HEK293 (cell line): Measurements from ENCODE around the gene DLG2.

Source experiments
- CTCF ChIA-PET: fragments of 350-600 bp; formaldehyde crosslinking; extraction: SDS; loops from one replicate; lab custom pipeline; 2021; ENCODE audit warnings: antibody characterized with exemption; lab: Yijun Ruan, JAX
- POLR2A ChIA-PET: fragments of 300-600 bp; formaldehyde crosslinking; extraction: SDS; loops from one replicate; lab custom pipeline; 2020; ENCODE audit warnings: antibody characterized with exemption, inconsistent platforms; lab: Yijun Ruan, JAX
- H3K27ac ChIP-seq: fragments of 200-500 bp; sonication (Bioruptor generic); 2 replicates; pipeline ENCODE4 v1.5.1; 2014; ENCODE audit warnings: low read depth, low read length, control low read depth, inconsistent platforms; ENCODE audit errors: extremely low read depth
- H3K36me3 ChIP-seq, 2 experiments: fragments of 200-500 bp in 1 of 2; sonication (Bioruptor generic) in 1 of 2; 1 replicate in 1 of 2; 2 replicates in 1 of 2; pipeline ENCODE4 v1.5.1; 2014 to 2017; ENCODE audit warnings: inconsistent platforms in 2 of 2, low read length in 2 of 2; ENCODE audit not compliant: control insufficient read depth in 2 of 2, insufficient read depth in 1 of 2
- H3K4me1 ChIP-seq: fragments of 200-500 bp; sonication (Bioruptor generic); 2 replicates; pipeline ENCODE4 v1.5.1; 2014; ENCODE audit warnings: mild to moderate bottlenecking, low read length, inconsistent platforms; ENCODE audit not compliant: control insufficient read depth, insufficient read depth
- H3K4me3 ChIP-seq: 2 replicates; pipeline ENCODE4 v1.5.1; 2011; ENCODE audit warnings: low read depth, mild to moderate bottlenecking, control low read depth, low read length, moderate library complexity
- H3K9me3 ChIP-seq: fragments of 200-500 bp; sonication (Bioruptor generic); 2 replicates; pipeline ENCODE4 v1.5.1; 2014; ENCODE audit warnings: low read depth, low read length, inconsistent platforms; ENCODE audit not compliant: control insufficient read depth, insufficient read depth
- BCL11A ChIP-seq: fragments of 450-650 bp; formaldehyde crosslinking; IDR thresholded peaks from 2 replicates; pipeline ENCODE4 v1.5.1; 2016; ENCODE audit warnings: low read depth, missing biosample characterization, missing genetic modification characterization
- EGR2 ChIP-seq: fragments of 450-650 bp; formaldehyde crosslinking; IDR thresholded peaks from 2 replicates; pipeline ENCODE4 v1.5.1; 2016; ENCODE audit warnings: low read depth, missing biosample characterization, missing genetic modification characterization
- KLF1 ChIP-seq: fragments of 450-650 bp; formaldehyde crosslinking; IDR thresholded peaks from 2 replicates; pipeline ENCODE4 v1.5.1; 2016; ENCODE audit warnings: missing biosample characterization, missing genetic modification characterization
- KLF7 ChIP-seq: fragments of 450-650 bp; formaldehyde crosslinking; IDR thresholded peaks from 2 replicates; pipeline ENCODE4 v1.5.1; 2016; ENCODE audit warnings: missing biosample characterization, missing genetic modification characterization, borderline replicate concordance
- YY2 ChIP-seq: fragments of 450-650 bp; formaldehyde crosslinking; IDR thresholded peaks from 2 replicates; pipeline ENCODE4 v1.5.1; 2016; ENCODE audit warnings: missing biosample characterization, missing genetic modification characterization
- ZBTB7A ChIP-seq: fragments of 450-650 bp; formaldehyde crosslinking; IDR thresholded peaks from 2 replicates; pipeline ENCODE4 v1.5.1; 2016; ENCODE audit warnings: low read depth, missing biosample characterization, missing genetic modification characterization
- ZNF114 ChIP-seq: fragments of 450-650 bp; formaldehyde crosslinking; IDR thresholded peaks from 2 replicates; pipeline ENCODE4 v1.5.0; 2017; ENCODE audit warnings: missing biosample characterization, missing genetic modification characterization
- ZNF211 ChIP-seq: fragments of 450-650 bp; formaldehyde crosslinking; IDR thresholded peaks from 2 replicates; pipeline ENCODE4 v1.5.1; 2016; ENCODE audit warnings: low read depth, missing biosample characterization, missing genetic modification characterization
- ZNF24 ChIP-seq: fragments of 450-650 bp; formaldehyde crosslinking; IDR thresholded peaks from 2 replicates; pipeline ENCODE4 v1.5.1; 2016; ENCODE audit warnings: missing biosample characterization, missing genetic modification characterization
- ZNF248 ChIP-seq: fragments of 450-650 bp; formaldehyde crosslinking; IDR thresholded peaks from 2 replicates; pipeline ENCODE4 v1.5.1; 2017; ENCODE audit warnings: missing biosample characterization, missing genetic modification characterization
- ZNF280C ChIP-seq: fragments of 450-650 bp; formaldehyde crosslinking; IDR thresholded peaks from 2 replicates; pipeline ENCODE4 v1.5.1; 2016; ENCODE audit warnings: missing biosample characterization, missing genetic modification characterization
- ZNF324 ChIP-seq: fragments of 450-650 bp; formaldehyde crosslinking; IDR thresholded peaks from 2 replicates; pipeline ENCODE4 v1.5.1; 2016; ENCODE audit warnings: missing biosample characterization, missing genetic modification characterization
- ZNF473 ChIP-seq: fragments of 450-650 bp; formaldehyde crosslinking; IDR thresholded peaks from 2 replicates; pipeline ENCODE4 v1.5.1; 2017; ENCODE audit warnings: missing biosample characterization, missing genetic modification characterization
- ZNF48 ChIP-seq: fragments of 450-650 bp; formaldehyde crosslinking; IDR thresholded peaks from 2 replicates; pipeline ENCODE4 v1.5.1; 2016; ENCODE audit warnings: missing biosample characterization, missing genetic modification characterization
- ZNF529 ChIP-seq: fragments of 450-650 bp; formaldehyde crosslinking; IDR thresholded peaks from 2 replicates; pipeline ENCODE4 v1.5.1; 2017; ENCODE audit warnings: missing genetic modification characterization, missing biosample characterization; ENCODE audit not compliant: insufficient replicate concordance
- ZNF600 ChIP-seq: fragments of 450-650 bp; formaldehyde crosslinking; IDR thresholded peaks from 2 replicates; pipeline ENCODE4 v1.5.1; 2016; ENCODE audit warnings: missing biosample characterization, missing genetic modification characterization
- ZNF660 ChIP-seq: fragments of 450-650 bp; IDR thresholded peaks from 2 replicates; pipeline ENCODE4 v1.5.1; 2018; ENCODE audit warnings: missing biosample characterization, mild to moderate bottlenecking, missing genetic modification characterization
- ZNF707 ChIP-seq: fragments of 450-650 bp; formaldehyde crosslinking; IDR thresholded peaks from 2 replicates; pipeline ENCODE4 v1.5.1; 2016; ENCODE audit warnings: missing biosample characterization, missing genetic modification characterization
- ZSCAN30 ChIP-seq: fragments of 450-650 bp; IDR thresholded peaks from 2 replicates; pipeline ENCODE4 v1.5.1; 2018; ENCODE audit warnings: missing biosample characterization, mild to moderate bottlenecking, missing genetic modification characterization, moderate library complexity
- ZXDB ChIP-seq: fragments of 450-650 bp; formaldehyde crosslinking; IDR thresholded peaks from 2 replicates; pipeline ENCODE4 v1.5.1; 2016; ENCODE audit warnings: missing biosample characterization, missing genetic modification characterization
- TF ChIP-seq, protein P1 (sequence below): fragments of 450-650 bp; formaldehyde crosslinking; IDR thresholded peaks from 2 replicates; pipeline ENCODE4 v1.5.1; 2016; ENCODE audit warnings: missing biosample characterization, missing genetic modification characterization, low read depth
- TF ChIP-seq, protein P2 (sequence below): fragments of 450-650 bp; formaldehyde crosslinking; IDR thresholded peaks from 2 replicates; pipeline ENCODE4 v1.5.1; 2017; ENCODE audit warnings: missing biosample characterization, missing genetic modification characterization
- TF ChIP-seq, protein P3 (sequence below): fragments of 450-650 bp; formaldehyde crosslinking; IDR thresholded peaks from 2 replicates; pipeline ENCODE4 v1.5.0; 2017; ENCODE audit warnings: missing biosample characterization, missing genetic modification characterization, borderline replicate concordance
- TF ChIP-seq, protein P4 (sequence below): fragments of 450-650 bp; formaldehyde crosslinking; IDR thresholded peaks from 2 replicates; pipeline ENCODE4 v1.5.1; 2016; ENCODE audit warnings: missing biosample characterization, missing genetic modification characterization

Gene DLG2

DNA sequence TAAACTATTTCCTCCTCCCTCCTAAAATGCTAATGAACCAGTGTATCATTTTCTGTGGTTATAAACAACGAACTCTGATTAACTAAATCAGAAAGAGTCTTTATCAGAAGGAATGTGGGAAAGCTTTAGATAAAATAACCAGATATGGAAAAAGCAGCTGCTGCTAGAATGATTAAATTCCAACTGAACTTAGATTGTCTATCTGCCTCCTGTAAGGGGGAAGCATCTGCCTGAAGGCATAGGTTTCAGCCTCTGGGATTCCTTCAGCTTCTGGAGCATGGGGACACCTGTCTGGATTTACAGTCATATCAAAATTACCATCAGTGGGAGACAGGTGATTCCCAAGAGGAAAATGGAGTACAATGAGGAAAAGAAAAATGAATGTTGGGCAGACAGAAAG is 1245.5 kb downstream of the DLG2 start:
- ChIA-PET CTCF (interaction anchor here (0.6 to 1.5 kb wide), 4 partner anchors 9 to 545 kb away, joined by 3 to 6 read pairs (median 4); no protein-coding TSS in a partner anchor), POLR2A (no interaction called here)
- H3K27ac ChIP-seq: no peak overlapping the region
- H3K36me3 ChIP-seq: no peaks in the 10 kb centered on the region
- H3K4me3 ChIP-seq: no peak overlapping the region
- no peaks in the 10 kb centered on the region for H3K9me3 ChIP-seq
- no peaks in the 10 kb centered on the region for H3K4me1 ChIP-seq
- TF ChIP-seq, protein P1, sequence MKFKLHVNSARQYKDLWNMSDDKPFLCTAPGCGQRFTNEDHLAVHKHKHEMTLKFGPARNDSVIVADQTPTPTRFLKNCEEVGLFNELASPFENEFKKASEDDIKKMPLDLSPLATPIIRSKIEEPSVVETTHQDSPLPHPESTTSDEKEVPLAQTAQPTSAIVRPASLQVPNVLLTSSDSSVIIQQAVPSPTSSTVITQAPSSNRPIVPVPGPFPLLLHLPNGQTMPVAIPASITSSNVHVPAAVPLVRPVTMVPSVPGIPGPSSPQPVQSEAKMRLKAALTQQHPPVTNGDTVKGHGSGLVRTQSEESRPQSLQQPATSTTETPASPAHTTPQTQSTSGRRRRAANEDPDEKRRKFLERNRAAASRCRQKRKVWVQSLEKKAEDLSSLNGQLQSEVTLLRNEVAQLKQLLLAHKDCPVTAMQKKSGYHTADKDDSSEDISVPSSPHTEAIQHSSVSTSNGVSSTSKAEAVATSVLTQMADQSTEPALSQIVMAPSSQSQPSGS (tag by site-specific recombination): no peak
- no peak for TF ChIP-seq ZBTB7A (tag by site-specific recombination)

DNA sequence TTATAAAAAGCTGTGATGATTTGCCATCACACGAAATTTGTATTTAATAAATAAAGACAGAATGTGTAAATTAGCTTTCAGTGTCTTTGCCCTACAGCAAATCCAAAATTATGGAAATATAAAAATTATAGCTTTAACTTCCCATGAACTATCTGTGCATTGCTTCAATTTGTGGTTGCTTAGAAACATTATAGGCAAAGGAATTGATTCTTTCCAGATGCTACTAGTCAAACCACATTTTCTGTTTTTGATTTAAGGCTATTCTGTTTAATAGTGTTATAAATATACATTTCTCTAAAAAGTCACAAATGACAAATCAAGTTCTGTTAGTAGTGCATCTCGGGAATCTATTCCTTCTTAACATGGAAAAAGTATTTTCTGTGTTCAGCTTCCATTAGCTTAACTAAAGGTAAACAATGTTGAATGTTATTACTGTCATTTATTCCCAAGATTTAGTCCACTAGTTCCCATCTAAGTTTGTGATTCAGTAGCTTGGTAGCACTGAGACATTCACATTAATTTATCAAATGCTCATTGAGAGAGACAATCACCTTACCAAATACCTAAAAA is 1254.7 kb downstream of the DLG2 start:
- H3K4me3 ChIP-seq: no peak overlapping the region
- no peaks in the 10 kb centered on the region for H3K9me3 ChIP-seq
- POLR2A ChIA-PET: no interaction called here
- CTCF ChIA-PET: interaction anchor here (1.3 to 1.6 kb wide), 2 partner anchors 9 to 13 kb away, joined by 4 read pairs; no protein-coding TSS in a partner anchor
- TF ChIP-seq ZNF280C (no peak), ZXDB (tag by site-specific recombination) (no peak), BCL11A (no peak), ZNF114 (tag by site-specific recombination) (no peak), ZNF473 (tag by site-specific recombination) (no peak)
- TF ChIP-seq, protein P2, sequence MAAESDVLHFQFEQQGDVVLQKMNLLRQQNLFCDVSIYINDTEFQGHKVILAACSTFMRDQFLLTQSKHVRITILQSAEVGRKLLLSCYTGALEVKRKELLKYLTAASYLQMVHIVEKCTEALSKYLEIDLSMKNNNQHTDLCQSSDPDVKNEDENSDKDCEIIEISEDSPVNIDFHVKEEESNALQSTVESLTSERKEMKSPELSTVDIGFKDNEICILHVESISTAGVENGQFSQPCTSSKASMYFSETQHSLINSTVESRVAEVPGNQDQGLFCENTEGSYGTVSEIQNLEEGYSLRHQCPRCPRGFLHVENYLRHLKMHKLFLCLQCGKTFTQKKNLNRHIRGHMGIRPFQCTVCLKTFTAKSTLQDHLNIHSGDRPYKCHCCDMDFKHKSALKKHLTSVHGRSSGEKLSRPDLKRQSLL: no peak
- no peaks in the 10 kb centered on the region for H3K36me3 ChIP-seq
- no peaks in the 10 kb centered on the region for H3K4me1 ChIP-seq
- no peak overlapping the region for H3K27ac ChIP-seq

GRCh38 chr11:84358034-84358433 is 1269.1 kb downstream of the DLG2 start:
- Histone ChIP-seq H3K9me3 (no peaks in the 10 kb centered on the region), H3K4me3 (no peak overlapping the region), H3K27ac (no peak overlapping the region), H3K4me1 (no peaks in the 10 kb centered on the region), H3K36me3 (no peaks in the 10 kb centered on the region)
- ChIA-PET POLR2A (no interaction called here), CTCF (no interaction called here)
- TF ChIP-seq ZNF529 (tag by site-specific recombination) (no peak), ZSCAN30 (tag by site-specific recombination) (no peak), YY2 (tag by site-specific recombination) (no peak), ZNF660 (tag by site-specific recombination) (no peak), ZNF707 (no peak), ZNF600 (tag by site-specific recombination) (no peak), ZNF248 (tag by site-specific recombination) (no peak), ZNF24 (tag by site-specific recombination) (no peak), ZNF324 (tag by site-specific recombination) (no peak), KLF1 (tag by site-specific recombination) (no peak), ZNF48 (no peak), ZNF211 (tag by site-specific recombination) (no peak), KLF7 (tag by site-specific recombination) (no peak), EGR2 (tag by site-specific recombination) (no peak)
- TF ChIP-seq, protein P3, sequence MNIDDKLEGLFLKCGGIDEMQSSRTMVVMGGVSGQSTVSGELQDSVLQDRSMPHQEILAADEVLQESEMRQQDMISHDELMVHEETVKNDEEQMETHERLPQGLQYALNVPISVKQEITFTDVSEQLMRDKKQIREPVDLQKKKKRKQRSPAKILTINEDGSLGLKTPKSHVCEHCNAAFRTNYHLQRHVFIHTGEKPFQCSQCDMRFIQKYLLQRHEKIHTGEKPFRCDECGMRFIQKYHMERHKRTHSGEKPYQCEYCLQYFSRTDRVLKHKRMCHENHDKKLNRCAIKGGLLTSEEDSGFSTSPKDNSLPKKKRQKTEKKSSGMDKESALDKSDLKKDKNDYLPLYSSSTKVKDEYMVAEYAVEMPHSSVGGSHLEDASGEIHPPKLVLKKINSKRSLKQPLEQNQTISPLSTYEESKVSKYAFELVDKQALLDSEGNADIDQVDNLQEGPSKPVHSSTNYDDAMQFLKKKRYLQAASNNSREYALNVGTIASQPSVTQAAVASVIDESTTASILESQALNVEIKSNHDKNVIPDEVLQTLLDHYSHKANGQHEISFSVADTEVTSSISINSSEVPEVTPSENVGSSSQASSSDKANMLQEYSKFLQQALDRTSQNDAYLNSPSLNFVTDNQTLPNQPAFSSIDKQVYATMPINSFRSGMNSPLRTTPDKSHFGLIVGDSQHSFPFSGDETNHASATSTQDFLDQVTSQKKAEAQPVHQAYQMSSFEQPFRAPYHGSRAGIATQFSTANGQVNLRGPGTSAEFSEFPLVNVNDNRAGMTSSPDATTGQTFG (tag by site-specific recombination): no peak
- TF ChIP-seq, protein P4, sequence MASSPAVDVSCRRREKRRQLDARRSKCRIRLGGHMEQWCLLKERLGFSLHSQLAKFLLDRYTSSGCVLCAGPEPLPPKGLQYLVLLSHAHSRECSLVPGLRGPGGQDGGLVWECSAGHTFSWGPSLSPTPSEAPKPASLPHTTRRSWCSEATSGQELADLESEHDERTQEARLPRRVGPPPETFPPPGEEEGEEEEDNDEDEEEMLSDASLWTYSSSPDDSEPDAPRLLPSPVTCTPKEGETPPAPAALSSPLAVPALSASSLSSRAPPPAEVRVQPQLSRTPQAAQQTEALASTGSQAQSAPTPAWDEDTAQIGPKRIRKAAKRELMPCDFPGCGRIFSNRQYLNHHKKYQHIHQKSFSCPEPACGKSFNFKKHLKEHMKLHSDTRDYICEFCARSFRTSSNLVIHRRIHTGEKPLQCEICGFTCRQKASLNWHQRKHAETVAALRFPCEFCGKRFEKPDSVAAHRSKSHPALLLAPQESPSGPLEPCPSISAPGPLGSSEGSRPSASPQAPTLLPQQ: no peak
